ENCODE results near the gene RBP5.

DNA sequence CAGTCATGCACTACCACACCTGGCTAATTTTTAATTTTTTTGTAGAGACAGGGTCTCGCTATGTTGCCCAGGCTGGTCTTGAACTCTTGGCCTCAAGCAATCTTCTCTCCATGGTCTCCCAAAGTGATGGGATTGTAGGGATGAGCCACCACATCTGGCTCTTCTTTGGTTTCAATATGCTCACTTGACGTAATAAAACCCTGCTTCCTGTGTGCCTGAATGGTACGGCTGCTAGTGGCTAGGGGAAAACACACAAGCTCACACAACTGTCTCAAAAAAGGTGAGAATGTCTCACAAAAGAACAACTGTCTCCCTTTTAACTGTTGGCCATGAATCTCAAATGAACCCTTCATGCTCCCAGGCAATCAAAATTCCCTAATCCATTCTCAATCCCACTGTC lies 53.2 kb downstream of the RBP5 start:
- TF ChIP-seq EZH2 (IDR thresholded peaks at IDR 0.05; ENCODE audit: borderline replicate concordance, low read depth, low read length, poor library complexity, severe bottlenecking) (no peak), CTCF (conservative IDR thresholded peaks at IDR 0.05; ENCODE audit: low read depth, low read length) (no peak)

Measured in A673 (cell line).